Esophagus muscularis mucosa (tissue), 4 donors: Measurements from ENCODE around the gene TSN. TPM values are rescaled to one million over a fixed set of nuclear protein-coding genes. Genes with fewer than 3 reads are reported as not detected.
"Not testable (repeated sequence)": the region's sequence is repeated elsewhere in the genome, so short reads cannot be mapped to it uniquely, and the experiment has no call there.

Experiments used
- DNase-seq: peaks from one replicate; pipeline ENCODE4 v3.0.0-alpha.2; 2017; ENCODE audit errors: extremely low spot score
- H3K27ac ChIP-seq, 4 donors: fragments of 200-600 bp; sonication (generic); replicated peaks in 1 of 4; 1 replicate in 3 of 4; 2 replicates in 1 of 4; pipeline ENCODE4 v1.5.1; 2016 to 2019; ENCODE audit warnings: mild to moderate bottlenecking in 1 of 4
- H3K27me3 ChIP-seq, 4 donors: fragments of 200-600 bp; sonication (generic); one replicate each; pipeline versions ENCODE4 v1.5.1 to v1.6.0; 2016 to 2019
- H3K36me3 ChIP-seq, 4 donors: fragments of 200-600 bp; sonication (generic); one replicate each; pipeline ENCODE4 v1.5.1; 2016 to 2019
- H3K4me1 ChIP-seq, 4 donors: fragments of 200-600 bp; sonication (generic); one replicate each; pipeline ENCODE4 v1.5.1; 2016 to 2019
- H3K4me3 ChIP-seq, 4 donors: fragments of 200-600 bp; sonication (generic); 1 replicate in 2 of 4; 2 replicates in 2 of 4; pipeline ENCODE4 v1.5.1; 2016 to 2019; ENCODE audit warnings: mild to moderate bottlenecking in 4 of 4, moderate library complexity in 1 of 4
- H3K9me3 ChIP-seq, 4 donors: fragments of 200-600 bp; sonication (generic); 1 replicate in 3 of 4; 2 replicates in 1 of 4; pipeline ENCODE4 v1.5.1; 2016 to 2019
- CTCF ChIP-seq, 3 experiments: fragments of 200-600 bp in 2 of 3; fragments of 450-650 bp in 1 of 3; sonication (generic) in 2 of 3; IDR thresholded peaks; one replicate each; pipeline ENCODE4 v1.5.1; 2017 to 2019; ENCODE audit warnings: antibody characterized with exemption in 3 of 3, mild to moderate bottlenecking in 2 of 3, moderate library complexity in 1 of 3
- EP300 ChIP-seq: sonication (generic); formaldehyde crosslinking; IDR thresholded peaks from one replicate; pipeline ENCODE4 v1.6.1; 2017; ENCODE audit warnings: antibody characterized with exemption
- POLR2A ChIP-seq: fragments of 450-650 bp; IDR thresholded peaks from one replicate; pipeline ENCODE4 v1.6.1; 2017; ENCODE audit warnings: antibody characterized with exemption, moderate library complexity, mild to moderate bottlenecking, low read depth
- POLR2AphosphoS5 ChIP-seq, 2 donors: sonication (generic); formaldehyde crosslinking; IDR thresholded peaks; one replicate each; pipeline ENCODE4 v1.6.1; 2017; ENCODE audit warnings: antibody characterized with exemption in 2 of 2
- WGBS: methylation state at CpG from one replicate; pipeline ENCODE4 v1.1.5; 2018; 5-methylcytosine and 5-hydroxymethylcytosine counted together
- intact Hi-C: fragments of 100-400 bp; cut with DNase I; formaldehyde crosslinking; loops from one replicate; pipeline ENCODE4 v1.15.1; 2023
- total RNA-seq, 4 donors: library from RNA; depleted of rRNA; stranded (reverse); fragments of >200 nt; gene quantifications; one replicate each; pipeline versions ENCODE4 v1.1.0 to v1.2.1, GENCODE V29; 2016

Gene TSN
- total RNA-seq, 4 donors from 2014 or later = 24.5 to 33.6 (median 26.3) TPM

- intact Hi-C loops = no loop called here
- no peak for TF ChIP-seq CTCF (IDR thresholded peaks at IDR 0.05)
- TF ChIP-seq POLR2A = no peak
- no peak for TF ChIP-seq EP300
- no peak for TF ChIP-seq POLR2AphosphoS5 (IDR thresholded peaks at IDR 0.05)
- WGBS = 85% methylated on average over 8 of the region's 8 CpGs
These were observed 59.8 kb downstream of the TSN start for GRCh38 chr2:121815216-121815615.

GRCh38 chr2:121816797-121817196 lies 61.3 kb downstream of the TSN start:
- TF ChIP-seq CTCF (IDR thresholded peaks at IDR 0.05) (no peak), POLR2A (no peak), EP300 (no peak), POLR2AphosphoS5 (IDR thresholded peaks at IDR 0.05) (no peak)
- WGBS = 100% methylated on average over 3 of the region's 7 CpGs
- no peak for DNase-seq
- no peaks in the 10 kb centered on the region for H3K27me3 ChIP-seq
- intact Hi-C loops = no loop called here
- peaks cover 0 to under 1% (median 0%) of the 10 kb centered on the region in 4 donors for H3K4me1 ChIP-seq
- H3K36me3 ChIP-seq = no peaks in the 10 kb centered on the region
- H3K9me3 ChIP-seq = peaks cover 0 to 9% (median 0%) of the 10 kb centered on the region in 4 donors
- no peak overlapping the region for H3K27ac ChIP-seq
- no peak overlapping the region for H3K4me3 ChIP-seq

More at GRCh38 chr2:121815216-121815615, 59.8 kb downstream of the TSN start:
- Histone ChIP-seq H3K4me3 (no peak overlapping the region), H3K27me3 (no peaks in the 10 kb centered on the region), H3K9me3 (peaks cover 0 to 9% (median 0%) of the 10 kb centered on the region in 4 donors), H3K36me3 (no peaks in the 10 kb centered on the region), H3K27ac (no peak overlapping the region), H3K4me1 (peaks cover 0 to 8% (median 7%) of the 10 kb centered on the region in 4 donors)
- DNase-seq = no peak

GRCh38 chr2:121817304-121817703 lies 61.9 kb downstream of the TSN start:
- H3K4me1 ChIP-seq, H3K27me3 ChIP-seq, DNase-seq, H3K4me3 ChIP-seq, H3K27ac ChIP-seq, H3K36me3 ChIP-seq, intact Hi-C loops: not testable (repeated sequence)
- WGBS = 100% methylated on average over 1 of the region's 1 CpG
- H3K9me3 ChIP-seq = peaks cover 0 to 11% (median 0%) of the 10 kb centered on the region in 4 donors

Other genes starting within 250 kb of the TSN start
- gene RNU4ATAC, start 224.8 kb upstream of the TSN start, total RNA-seq = not detected
- 10 to 100 TPM; 62.6 to 78.6 (median 70.5) TPM for gene CLASP1, start 106.2 kb upstream of the TSN start, total RNA-seq
- 10 to 100 TPM; 19.8 to 56.5 (median 28.5) TPM for gene NIFK, start 18.8 kb upstream of the TSN start, total RNA-seq